HepG2 (cell line): ENCODE results near the gene FLYWCH1. TPM values are rescaled to one million over a fixed set of nuclear protein-coding genes. Genes with fewer than 3 reads are reported as not detected.

ENCODE experiments used
- ARID2 ChIP-seq: sonication (generic); formaldehyde crosslinking; IDR thresholded peaks from 2 replicates; pipeline ENCODE4 v1.8.1; 2022; ENCODE audit warnings: mild to moderate bottlenecking, missing genetic modification reagents, borderline replicate concordance
- CCDC6 ChIP-seq: sonication (generic); formaldehyde crosslinking; IDR thresholded peaks from 2 replicates; pipeline ENCODE4 v1.8.1; 2022; ENCODE audit warnings: mild to moderate bottlenecking, missing genetic modification reagents, moderate library complexity
- HHEX ChIP-seq: IDR thresholded peaks from 2 replicates; pipeline ENCODE4 v1.6.1; 2016; ENCODE audit warnings: control low read depth
- KDM6A ChIP-seq: IDR thresholded peaks from 2 replicates; pipeline ENCODE4 v1.6.1; 2016; ENCODE audit warnings: low read depth
- LBX2 ChIP-seq: sonication (generic); formaldehyde crosslinking; IDR thresholded peaks from 2 replicates; pipeline ENCODE4 v1.5.0; 2020; ENCODE audit warnings: missing genetic modification reagents, mild to moderate bottlenecking, borderline replicate concordance
- MBD4 ChIP-seq: IDR thresholded peaks from 2 replicates; pipeline ENCODE4 v1.6.1; 2012; ENCODE audit warnings: low read length, inconsistent platforms, borderline replicate concordance
- MTA3 ChIP-seq: sonication (generic); formaldehyde crosslinking; IDR thresholded peaks from 2 replicates; pipeline ENCODE4 v1.4.0; 2020; ENCODE audit warnings: missing genetic modification reagents
- NFE2 ChIP-seq: sonication (generic); formaldehyde crosslinking; IDR thresholded peaks from 2 replicates; pipeline ENCODE4 v1.4.0; 2020; ENCODE audit warnings: missing genetic modification reagents
- NONO ChIP-seq, 2 experiments: fragments of 450-650 bp in 1 of 2; sonication (generic) in 1 of 2; formaldehyde crosslinking in 1 of 2; IDR thresholded peaks in 1 of 2; conservative IDR thresholded peaks in 1 of 2; 2 replicates each; pipeline versions ENCODE4 v1.6.1 to v1.8.0; 2017 to 2022; ENCODE audit warnings: mild to moderate bottlenecking in 1 of 2, missing genetic modification reagents in 1 of 2, moderate library complexity in 1 of 2
- NPAS2 ChIP-seq: sonication (generic); formaldehyde crosslinking; IDR thresholded peaks from 2 replicates; pipeline ENCODE4 v1.8.0; 2022; ENCODE audit warnings: mild to moderate bottlenecking, missing genetic modification reagents, borderline replicate concordance
- PATZ1 ChIP-seq: sonication (generic); formaldehyde crosslinking; IDR thresholded peaks from 2 replicates; pipeline ENCODE4 v1.4.0; 2020; ENCODE audit warnings: missing genetic modification reagents
- PHF21A ChIP-seq: sonication (generic); formaldehyde crosslinking; IDR thresholded peaks from 2 replicates; pipeline ENCODE4 v1.5.0; 2020; ENCODE audit warnings: mild to moderate bottlenecking, missing genetic modification reagents
- POGZ ChIP-seq: sonication (generic); formaldehyde crosslinking; IDR thresholded peaks from 2 replicates; pipeline ENCODE4 v1.4.0; 2020; ENCODE audit warnings: mild to moderate bottlenecking, missing genetic modification reagents
- POLR2G ChIP-seq: fragments of 200-400 bp; formaldehyde crosslinking; IDR thresholded peaks from 2 replicates; pipeline ENCODE4 v1.6.1; 2018; ENCODE audit warnings: mild to moderate bottlenecking, low read depth, low read length, moderate library complexity
- TEF ChIP-seq: sonication (generic); formaldehyde crosslinking; IDR thresholded peaks from 2 replicates; pipeline ENCODE4 v1.5.0; 2020; ENCODE audit warnings: missing genetic modification reagents
- TP53 ChIP-seq: sonication (generic); formaldehyde crosslinking; conservative IDR thresholded peaks from 2 replicates; pipeline ENCODE4 v1.4.0; 2020; ENCODE audit warnings: missing genetic modification reagents
- ZKSCAN1 ChIP-seq: fragments of 150-350 bp; IDR thresholded peaks from 2 replicates; pipeline ENCODE4 v1.6.1; 2014; ENCODE audit warnings: low read length
- ZNF30 ChIP-seq: sonication (generic); formaldehyde crosslinking; IDR thresholded peaks from 2 replicates; pipeline ENCODE4 v1.5.0; 2020; ENCODE audit warnings: mild to moderate bottlenecking, missing genetic modification reagents
- ZNF367 ChIP-seq: sonication (generic); formaldehyde crosslinking; IDR thresholded peaks from 2 replicates; pipeline ENCODE4 v1.4.0; 2020; ENCODE audit warnings: missing genetic modification reagents, borderline replicate concordance
- ZNF558 ChIP-seq: sonication (generic); formaldehyde crosslinking; IDR thresholded peaks from 2 replicates; pipeline ENCODE4 v1.9.0; 2022; ENCODE audit warnings: mild to moderate bottlenecking, missing genetic modification reagents, borderline replicate concordance
- ZNF672 ChIP-seq: sonication (generic); formaldehyde crosslinking; IDR thresholded peaks from 2 replicates; pipeline ENCODE4 v1.8.1; 2022; ENCODE audit warnings: missing genetic modification reagents
- ZNF720 ChIP-seq: sonication (generic); formaldehyde crosslinking; IDR thresholded peaks from 2 replicates; pipeline ENCODE4 v1.4.0; 2020; ENCODE audit warnings: missing genetic modification reagents
- ZNF773 ChIP-seq: sonication (generic); formaldehyde crosslinking; IDR thresholded peaks from 2 replicates; pipeline ENCODE4 v1.4.0; 2020; ENCODE audit warnings: missing genetic modification reagents, borderline replicate concordance
- polyA plus RNA-seq, 8 experiments: library from polyadenylated mRNA; depleted of rRNA in 3 of 8; stranded (reverse) in 7 of 8; unstranded in 1 of 8; fragments of >200 nt; fragmentation: Illumina TruSeq in 4 of 8; extraction: Trizol in 4 of 8; gene quantifications; 2 replicates each; pipeline versions ENCODE4 v1.2.1 to v1.2.3, GENCODE V29; 2011 to 2016; ENCODE audit warnings: low read depth in 4 of 8, missing spikeins in 1 of 8, mixed read lengths in 1 of 8; ENCODE audit not compliant: insufficient read depth in 1 of 8
- total RNA-seq, 5 experiments: library from RNA; depleted of rRNA; stranded (reverse); fragments of >200 nt; fragmentation: Illumina TruSeq; extraction: Trizol; gene quantifications; 2 replicates each; pipeline ENCODE4 v1.2.3, GENCODE V29; 2016; ENCODE audit warnings: low read depth in 1 of 5
- TF ChIP-seq, protein P1 (sequence below): sonication (generic); IDR thresholded peaks from 2 replicates; pipeline ENCODE4 v1.6.1; 2016; ENCODE audit warnings: low read depth, borderline replicate concordance

FLYWCH1 gene
- total and polyA plus RNA-seq, 2 of the 13 experiments (the other 11 are each of a cell fraction or from before 2014, with no cell fraction given) = 7.3 to 12.4 TPM

DNA sequence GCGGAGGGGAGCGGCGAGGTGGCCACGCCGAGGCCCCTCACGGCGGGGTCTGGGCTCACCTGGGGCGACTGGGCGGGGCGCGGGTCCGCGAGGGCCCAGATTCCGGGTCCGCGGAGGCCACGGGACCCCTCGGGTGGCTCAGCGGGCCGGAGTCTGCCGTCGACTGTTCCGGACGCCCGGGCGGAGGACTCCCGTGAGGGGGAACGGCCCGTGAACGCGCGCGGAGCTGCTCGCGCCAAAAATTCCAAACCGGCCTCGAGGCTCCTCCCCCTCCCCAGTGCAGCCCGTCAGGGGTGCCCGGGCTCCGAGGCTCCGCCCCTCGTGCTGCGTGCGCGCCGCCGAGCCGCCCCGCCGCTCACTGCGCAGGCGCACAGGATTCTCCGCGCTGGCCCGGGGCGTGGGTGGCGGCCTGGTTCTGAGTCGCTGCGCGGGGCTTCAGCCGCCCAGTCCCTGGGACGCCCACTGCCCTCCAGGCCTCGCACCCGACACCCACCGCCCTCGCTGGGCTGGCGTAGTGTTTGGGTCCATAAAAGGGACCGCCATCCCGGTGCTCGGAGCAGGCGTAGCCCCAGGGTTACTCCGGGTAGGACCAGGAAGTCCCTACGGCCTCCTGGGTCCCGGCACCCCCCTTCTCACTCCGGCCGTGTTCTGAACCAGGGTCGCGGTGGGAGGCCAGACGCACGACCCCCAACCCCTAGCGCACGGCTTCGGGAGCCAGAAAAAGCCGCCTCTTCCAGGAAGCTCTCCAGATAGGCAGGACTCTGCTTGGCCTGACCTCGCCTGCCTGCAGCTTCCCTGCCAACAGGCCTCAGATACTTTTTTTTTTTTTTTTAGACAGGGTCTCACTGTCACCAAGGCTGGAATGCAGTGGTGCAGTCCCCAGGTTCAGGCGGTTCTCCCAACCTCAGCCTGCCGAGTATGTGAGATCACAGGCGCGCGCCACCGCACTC is 68.8 kb downstream of the FLYWCH1 start, which contains the start of gene PKMYT1 (continued):
- TF ChIP-seq NPAS2 (0 out of 2 replicates have a peak, but pooled peaks have one; percentile 34), PHF21A (CRISPR knock-in tag) (no peak), POGZ (CRISPR knock-in tag) (no peak), TP53 (CRISPR knock-in tag) (no peak), ZKSCAN1 (no peak), HHEX (no peak), MBD4 (no peak), ZNF367 (CRISPR knock-in tag) (no peak), TEF (CRISPR knock-in tag) (peak; percentile 59; the same call in 1 of the 2 replicates), KDM6A (CRISPR knock-in tag) (no peak), ZNF30 (CRISPR knock-in tag) (0 out of 2 replicates have a peak, but pooled peaks have one; percentile 35), NFE2 (no peak), ZNF672 (CRISPR knock-in tag) (no peak), NONO (IDR thresholded peaks at IDR 0.05) (no peak), NONO (CRISPR knock-in tag; conservative IDR thresholded peaks at IDR 0.05) (peak; percentile 89), CCDC6 (no peak; the same call in 1 of the 2 replicates), LBX2 (CRISPR knock-in tag) (peak; percentile 85; the same call in 1 of the 2 replicates), ZNF720 (CRISPR knock-in tag) (no peak), PATZ1 (CRISPR knock-in tag) (peak; percentile 42; the same call in 1 of the 2 replicates), ARID2 (CRISPR knock-in tag) (peak; percentile 27; the same call in 1 of the 2 replicates), MTA3 (no peak), ZNF773 (no peak), POLR2G (peak; percentile 92), ZNF558 (CRISPR knock-in tag) (peak; percentile 69; the same call in 1 of the 2 replicates)
- TF ChIP-seq, protein P1, sequence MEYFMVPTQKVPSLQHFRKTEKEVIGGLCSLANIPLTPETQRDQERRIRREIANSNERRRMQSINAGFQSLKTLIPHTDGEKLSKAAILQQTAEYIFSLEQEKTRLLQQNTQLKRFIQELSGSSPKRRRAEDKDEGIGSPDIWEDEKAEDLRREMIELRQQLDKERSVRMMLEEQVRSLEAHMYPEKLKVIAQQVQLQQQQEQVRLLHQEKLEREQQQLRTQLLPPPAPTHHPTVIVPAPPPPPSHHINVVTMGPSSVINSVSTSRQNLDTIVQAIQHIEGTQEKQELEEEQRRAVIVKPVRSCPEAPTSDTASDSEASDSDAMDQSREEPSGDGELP = 0 out of 2 replicates have a peak, but pooled peaks have one; percentile 24
